Measurements from ENCODE around the gene MON1A.
"Not testable (repeated sequence)": the region's sequence is repeated elsewhere in the genome, so short reads cannot be mapped to it uniquely, and the experiment has no call there.

Gene MON1A

DNA sequence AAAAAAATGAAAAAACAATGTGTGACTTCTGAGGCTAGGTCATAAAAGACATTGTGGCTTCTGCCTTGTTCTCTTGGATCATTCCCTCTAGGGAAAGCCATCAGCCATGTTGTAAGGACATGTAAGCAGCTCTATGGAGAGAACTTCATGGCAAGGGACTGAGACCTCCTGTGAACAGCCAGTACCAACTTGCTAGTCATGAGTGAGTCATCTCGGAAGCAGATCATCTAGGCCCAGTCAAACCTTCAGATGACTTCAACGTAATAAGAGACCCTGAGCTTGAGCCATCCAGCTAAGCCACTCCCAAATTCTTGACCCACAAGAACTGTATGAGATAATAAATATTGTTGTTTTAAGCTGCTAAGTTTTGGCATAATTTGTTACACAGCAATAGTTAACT lies 4.9 kb downstream of the MON1A start:
- DNase-seq (ENCODE audit: low read depth in 3 of 3, low spot score in 1 of 3), result no peak

DNA sequence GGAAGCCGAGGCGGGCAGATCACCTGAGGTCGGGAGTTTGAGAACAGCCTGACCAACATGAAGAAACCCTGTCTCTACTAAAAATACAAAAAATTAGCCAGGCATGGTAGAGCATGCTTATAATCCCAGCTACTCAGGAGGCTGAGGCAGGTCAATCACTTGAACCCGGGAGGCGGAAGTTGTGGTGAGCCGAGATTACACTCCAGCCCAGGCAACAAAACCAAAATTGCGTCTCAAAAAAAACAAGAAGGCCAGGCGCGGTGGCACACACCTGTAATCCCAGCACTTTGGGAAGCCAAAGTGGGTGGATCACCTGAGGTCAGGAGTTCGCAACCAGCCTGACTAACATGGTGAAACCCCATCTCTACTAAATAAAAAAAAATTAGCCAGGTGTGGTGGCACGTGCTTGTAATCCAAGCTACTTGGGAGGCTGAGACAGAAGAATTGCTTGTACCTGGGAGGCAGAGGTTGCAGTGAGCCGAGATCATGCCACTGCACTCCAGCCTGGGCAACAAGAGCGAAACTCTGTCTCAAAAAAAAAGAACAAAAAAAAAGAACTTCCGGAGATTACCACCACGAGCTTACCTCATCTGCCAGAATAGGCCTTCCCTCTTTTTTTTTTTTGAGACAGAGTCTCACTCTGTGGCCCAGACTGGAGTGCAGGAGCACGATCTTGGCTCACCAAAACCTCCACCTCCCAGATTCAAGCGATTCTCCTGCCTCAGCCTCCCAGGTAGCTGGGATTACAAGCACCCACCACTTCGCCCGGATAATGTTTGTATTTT lies 11.6 kb downstream of the MON1A start:
- DNase-seq (ENCODE audit: low read depth in 3 of 3, low spot score in 1 of 3), result not testable (repeated sequence)

DNA sequence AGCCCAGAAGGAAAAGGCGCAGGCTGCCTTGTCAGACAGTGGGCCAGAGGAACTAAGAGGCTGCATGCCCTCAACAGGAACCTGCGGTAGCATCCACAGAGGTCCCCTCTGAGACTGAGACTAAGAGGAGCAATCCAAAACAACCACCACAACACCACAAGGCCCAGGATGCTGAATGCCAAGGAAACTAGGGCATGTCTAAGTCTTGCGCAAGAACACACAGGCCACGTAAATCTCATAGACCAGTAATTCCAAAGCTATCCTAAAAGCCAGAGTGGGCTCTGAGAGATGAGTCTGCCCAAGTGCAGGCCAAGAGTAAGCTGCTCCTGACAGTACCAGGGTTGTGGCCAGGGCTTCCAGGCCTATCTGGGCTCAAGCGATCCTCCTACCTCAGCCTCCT lies 12.9 kb downstream of the MON1A start:
- DNase-seq (ENCODE audit: low read depth in 3 of 3, low spot score in 1 of 3), result no peak

DNA sequence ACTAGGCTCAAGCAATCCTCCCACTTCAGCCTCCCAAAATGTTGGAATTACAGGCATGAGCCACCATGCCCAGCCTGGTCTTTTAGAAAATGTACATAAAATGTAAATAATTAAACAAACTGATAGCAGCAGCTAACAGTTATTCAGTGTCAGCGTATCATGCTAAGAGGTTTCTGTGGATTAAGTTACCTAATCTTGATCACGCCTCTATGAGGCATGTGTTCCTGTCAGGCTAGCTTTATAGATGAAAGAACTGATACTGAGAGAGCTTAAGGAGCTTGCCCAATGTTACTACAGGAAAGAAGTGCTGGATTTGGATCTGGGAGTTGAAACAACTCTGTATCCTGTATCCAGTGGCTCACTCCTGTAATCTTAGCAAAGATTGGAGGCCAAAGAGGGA lies 14.7 kb downstream of the MON1A start:
- DNase-seq (ENCODE audit: low read depth in 3 of 3, low spot score in 1 of 3), result no peak

DNA sequence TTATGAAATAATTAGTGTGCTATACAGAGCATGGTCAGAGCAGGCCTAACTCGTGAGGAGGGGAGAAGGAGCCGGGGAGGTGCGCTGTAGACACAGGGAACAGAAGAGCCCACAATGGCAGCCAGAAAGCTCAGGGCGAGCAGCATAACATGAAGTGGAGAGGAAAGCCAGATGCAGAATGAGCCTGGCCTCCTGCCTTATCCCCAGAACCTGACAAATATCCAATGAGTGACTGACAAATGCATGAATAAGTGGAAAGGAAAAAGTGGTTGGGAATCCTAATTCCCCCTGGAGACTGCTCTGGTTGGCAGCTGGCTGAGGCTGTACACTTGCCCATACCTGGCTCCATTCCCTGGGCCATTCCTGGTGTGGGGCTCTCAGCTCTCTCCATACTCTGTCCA lies 16.7 kb downstream of the MON1A start:
- DNase-seq (ENCODE audit: low read depth in 3 of 3, low spot score in 1 of 3), result no peak

DNA sequence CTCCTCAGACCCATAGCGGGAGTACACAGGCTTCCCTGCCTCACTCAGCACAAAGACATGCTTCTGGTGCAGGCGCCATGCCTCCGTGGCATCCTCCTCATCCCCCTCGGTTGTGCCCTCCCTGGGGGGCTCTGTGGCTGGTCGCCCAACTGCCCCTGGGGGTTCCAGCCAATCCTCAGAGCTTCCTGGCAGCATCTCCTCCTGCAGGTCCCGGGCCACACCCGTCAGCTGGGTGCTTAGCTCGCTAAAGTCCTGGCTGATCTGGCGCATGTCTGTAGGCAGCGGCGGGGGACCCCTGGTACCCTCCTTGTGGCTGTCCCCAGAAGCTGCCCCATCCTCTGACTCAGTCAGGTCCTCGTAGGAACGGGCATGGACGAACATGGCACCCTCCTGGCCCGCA lies 18.0 kb downstream of the MON1A start:
- no peak for DNase-seq (ENCODE audit: low read depth in 3 of 3, low spot score in 1 of 3)

DNA sequence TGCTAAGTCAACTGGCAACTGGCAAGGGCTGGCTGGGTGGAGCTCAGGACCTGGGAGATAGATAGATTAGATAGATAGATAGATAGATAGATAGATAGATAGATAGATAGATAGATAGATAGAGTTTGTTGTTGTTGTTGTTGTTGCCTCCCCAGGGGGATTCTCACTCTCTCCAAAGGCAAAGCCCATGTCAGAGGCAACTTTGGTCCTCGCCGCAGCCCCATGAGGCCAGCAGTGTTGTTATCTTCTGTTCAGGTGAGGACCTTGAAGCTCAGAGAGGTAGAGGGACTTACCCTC lies 18.5 kb downstream of the MON1A start:
- no peak for DNase-seq (ENCODE audit: low read depth in 3 of 3, low spot score in 1 of 3)

DNA sequence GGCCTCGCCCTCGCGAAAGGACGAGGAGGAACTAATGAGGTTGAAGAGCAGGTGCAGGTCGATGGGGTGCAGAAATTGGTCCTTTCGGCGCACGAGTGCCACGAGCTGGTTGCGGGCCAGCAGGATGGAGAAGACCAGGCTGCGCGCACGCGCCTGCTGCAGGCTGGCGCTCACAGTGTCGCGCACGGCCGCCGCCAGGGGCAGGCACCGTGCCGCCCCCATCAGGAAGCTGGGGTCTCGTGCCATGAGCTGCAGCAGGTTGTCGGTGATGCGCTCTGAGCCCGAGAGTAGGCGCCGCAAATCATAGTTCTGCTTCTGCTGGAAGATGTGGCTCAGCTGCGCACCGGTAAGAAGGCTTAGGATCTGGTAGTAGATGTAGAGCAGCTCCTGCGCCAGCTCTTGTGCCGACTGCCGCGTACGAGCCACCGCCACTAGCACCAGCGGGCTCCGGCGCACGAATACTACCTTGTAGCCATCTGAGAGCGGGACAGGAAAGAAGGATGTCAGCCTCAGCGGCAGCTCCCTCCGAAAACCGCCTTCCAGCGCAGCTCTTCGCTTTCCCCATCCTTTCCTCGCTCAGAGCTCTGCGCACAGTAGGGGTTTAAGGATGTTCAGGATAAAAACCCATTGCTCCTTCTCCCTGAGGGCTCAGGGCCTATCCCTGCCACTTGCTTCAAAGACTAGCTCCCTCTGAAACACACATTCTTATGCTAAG lies 19.0 kb downstream of the MON1A start:
- no peak for DNase-seq (ENCODE audit: low read depth in 3 of 3, low spot score in 1 of 3)

DNA sequence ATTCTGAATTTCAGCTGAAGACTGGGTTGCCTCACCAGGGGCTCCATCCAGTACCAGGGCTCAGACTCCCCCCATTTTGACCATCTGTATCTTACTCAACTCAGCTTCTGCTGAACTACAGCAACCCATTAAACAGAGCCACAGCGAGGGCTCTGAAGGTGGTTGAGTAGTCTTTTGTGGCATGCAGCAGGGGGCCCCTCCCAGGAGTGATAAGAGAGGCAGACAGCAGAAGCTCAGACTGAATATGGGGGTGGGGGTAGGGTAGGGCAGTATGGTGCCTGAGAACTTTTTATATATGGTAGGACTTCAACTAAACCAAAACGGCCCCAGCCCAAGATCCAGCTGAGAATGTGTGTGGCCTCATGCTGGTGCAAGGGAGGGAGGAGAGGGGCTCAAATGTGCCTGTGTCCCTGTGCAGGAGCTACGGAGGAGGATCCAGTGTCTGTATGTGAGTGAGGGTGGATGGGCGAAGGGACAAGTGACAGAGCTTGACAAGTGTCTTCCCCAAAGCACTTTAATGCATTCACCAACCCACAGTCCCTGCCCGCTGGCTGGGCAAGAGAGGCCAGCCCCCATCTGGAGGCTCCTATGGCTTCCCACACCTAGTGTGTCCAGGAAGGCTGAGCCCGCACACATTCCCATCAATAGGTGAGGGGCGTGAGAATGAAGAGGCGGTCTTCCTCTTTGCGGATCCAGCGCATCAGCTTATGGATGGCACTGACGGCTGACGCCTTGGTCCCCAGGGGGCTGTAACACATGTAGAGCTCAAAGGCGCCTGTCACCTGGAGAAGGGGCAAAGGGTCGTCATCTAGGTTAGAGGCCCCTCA lies 21.0 kb downstream of the MON1A start:
- no peak for DNase-seq (ENCODE audit: low read depth in 3 of 3, low spot score in 1 of 3)

DNA sequence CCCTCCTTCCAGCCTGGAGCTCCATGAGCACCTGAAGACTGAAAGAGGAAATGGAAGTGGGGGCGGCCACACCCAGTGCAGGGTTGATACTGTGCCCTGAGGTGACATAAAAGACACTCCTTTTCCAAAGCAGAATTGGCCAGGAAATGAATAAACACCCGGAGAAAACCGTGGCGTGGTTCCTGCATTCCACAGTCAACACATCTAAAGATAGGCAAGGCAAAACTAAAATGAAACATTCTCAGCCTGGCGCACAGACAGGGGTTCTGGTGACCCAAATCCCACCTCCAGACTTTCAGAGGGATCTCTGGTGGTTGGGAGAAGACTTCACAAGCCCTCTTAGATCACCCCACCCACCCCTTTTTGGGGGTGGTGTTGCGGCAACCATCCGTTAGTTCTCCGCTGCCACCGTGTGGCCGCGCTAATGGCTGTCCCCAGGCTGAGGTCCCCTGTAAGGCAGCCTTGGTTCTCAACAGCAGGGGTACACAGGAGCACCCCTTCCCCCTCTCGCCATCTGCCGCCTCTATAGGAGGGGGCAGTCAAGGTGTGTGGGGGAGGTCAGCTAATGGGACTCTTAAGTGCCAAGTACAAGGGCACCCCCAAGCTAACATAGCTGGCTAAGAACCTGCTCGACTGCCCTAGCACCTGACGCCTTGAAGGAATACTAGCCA lies 23.4 kb downstream of the MON1A start:
- DNase-seq (ENCODE audit: low read depth in 3 of 3, low spot score in 1 of 3), result peak in 1 of 3 donors; percentile 33

DNA sequence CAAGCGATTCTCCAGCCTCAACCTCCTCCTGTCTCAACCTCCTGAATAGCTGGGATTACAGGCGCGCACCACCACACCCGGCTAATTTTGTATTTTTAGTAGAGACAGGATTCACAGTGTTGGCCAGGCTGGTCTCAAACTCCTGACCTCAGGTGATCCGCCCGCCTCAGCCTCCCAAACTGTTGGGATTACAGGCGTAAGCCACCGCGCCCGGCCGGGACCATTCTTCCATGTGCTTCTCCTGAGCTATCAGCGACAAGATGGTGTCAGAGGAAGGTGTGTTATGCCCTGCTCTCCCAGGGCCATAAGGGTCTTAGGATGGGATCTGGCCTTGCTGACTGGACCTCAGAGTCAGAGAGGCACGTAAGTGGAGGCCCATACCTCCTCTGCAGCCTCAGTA lies 25.2 kb downstream of the MON1A start:
- not testable (repeated sequence) for DNase-seq (ENCODE audit: low read depth in 3 of 3, low spot score in 1 of 3)

DNA sequence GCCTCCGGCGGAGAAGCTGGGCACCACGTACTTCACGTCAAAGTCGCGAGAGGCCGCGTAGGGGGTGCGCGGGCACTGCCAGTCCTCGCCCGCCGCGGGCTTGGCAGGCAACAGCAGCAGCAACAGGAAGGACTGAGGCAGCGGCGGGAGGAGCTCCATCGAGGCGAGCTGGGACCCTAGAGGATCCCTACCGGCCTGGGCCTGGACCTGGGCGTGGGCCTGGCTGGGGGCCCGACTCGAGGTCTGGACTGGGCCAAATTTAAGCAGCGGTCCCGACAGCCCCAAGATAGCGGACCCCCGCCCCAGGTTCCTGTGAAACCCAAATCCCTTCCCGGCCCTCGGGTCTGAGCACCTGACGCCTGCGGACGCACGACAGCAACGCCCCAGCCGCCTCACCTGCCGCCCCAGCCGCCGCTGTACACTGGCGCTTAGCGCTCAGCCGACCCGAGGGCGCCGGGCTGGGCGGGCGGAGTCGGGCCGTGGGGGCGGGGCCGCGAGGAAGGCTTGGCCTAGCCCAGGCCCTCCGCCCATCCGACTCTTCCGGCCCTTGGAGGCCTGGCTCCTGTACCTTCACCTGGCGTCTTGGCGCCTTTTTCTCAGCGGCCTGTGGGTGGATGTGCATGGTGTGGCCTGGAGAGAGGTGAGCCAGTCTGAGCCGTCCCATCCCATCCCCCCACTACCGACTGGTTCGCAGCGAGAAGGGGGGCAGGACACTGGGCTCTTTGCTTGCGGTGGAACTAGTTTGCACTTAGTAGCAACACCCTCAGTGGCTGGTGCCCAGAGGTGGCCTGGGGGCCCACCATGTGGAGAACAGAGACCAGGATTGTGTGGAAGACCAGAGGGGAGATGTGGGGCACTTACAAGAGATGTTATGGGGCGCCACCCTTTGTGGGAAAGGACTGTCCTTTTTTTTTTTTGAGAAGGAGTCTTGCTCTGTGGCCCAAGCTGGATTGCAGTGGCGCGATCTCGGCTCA lies 25.9 kb downstream of the MON1A start, which contains the start of gene MST1R:
Gene MST1R, minus strand, starts transcription at position 423 of the 974 bp plus-strand sequence. Its CDS starts 264 bp downstream, at position 159.
- DNase-seq (ENCODE audit: low read depth in 3 of 3, low spot score in 1 of 3), result peak; percentile 35 to 74 (median 64)

DNA sequence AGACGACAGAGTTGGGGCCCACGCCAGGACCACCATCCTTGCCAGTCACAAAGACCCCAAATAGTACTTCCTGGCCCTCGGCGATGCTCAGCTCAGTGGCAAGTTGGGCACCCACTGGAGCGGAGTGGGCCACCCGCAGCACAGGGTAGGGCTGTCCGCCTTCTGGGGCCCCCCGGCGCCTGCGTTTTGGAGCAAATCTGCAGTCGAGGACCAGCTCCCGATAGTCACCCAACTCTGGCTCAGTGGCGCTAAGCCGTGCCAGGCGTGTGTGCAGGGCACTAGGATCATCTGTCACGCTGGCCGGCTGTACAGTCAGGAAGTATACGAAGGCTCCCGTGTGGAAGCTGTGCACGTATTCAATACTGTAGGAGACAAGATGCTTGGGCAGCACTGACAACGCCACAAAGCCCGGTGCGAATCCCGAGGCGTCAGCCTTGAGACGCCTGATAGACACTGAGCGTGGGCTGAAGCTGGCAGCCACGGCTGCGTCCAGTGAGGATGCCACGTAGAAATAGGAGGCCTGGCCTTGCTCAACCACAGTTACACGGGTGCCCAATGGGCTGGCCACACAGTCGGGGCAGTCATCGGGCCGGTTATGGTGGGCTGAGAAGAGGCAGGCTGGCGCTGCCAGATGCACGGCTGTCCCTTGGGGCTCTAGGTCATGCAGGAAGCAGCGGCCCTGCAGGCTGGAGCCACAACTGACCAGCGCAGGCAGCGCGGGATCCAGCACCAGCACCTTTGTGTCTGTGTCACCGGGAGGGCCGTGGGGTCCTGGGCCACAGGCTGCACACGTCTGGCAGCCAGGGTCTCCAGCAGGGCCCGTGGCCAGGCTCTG lies 26.9 kb downstream of the MON1A start:
- no peak for DNase-seq (ENCODE audit: low read depth in 3 of 3, low spot score in 1 of 3)

DNA sequence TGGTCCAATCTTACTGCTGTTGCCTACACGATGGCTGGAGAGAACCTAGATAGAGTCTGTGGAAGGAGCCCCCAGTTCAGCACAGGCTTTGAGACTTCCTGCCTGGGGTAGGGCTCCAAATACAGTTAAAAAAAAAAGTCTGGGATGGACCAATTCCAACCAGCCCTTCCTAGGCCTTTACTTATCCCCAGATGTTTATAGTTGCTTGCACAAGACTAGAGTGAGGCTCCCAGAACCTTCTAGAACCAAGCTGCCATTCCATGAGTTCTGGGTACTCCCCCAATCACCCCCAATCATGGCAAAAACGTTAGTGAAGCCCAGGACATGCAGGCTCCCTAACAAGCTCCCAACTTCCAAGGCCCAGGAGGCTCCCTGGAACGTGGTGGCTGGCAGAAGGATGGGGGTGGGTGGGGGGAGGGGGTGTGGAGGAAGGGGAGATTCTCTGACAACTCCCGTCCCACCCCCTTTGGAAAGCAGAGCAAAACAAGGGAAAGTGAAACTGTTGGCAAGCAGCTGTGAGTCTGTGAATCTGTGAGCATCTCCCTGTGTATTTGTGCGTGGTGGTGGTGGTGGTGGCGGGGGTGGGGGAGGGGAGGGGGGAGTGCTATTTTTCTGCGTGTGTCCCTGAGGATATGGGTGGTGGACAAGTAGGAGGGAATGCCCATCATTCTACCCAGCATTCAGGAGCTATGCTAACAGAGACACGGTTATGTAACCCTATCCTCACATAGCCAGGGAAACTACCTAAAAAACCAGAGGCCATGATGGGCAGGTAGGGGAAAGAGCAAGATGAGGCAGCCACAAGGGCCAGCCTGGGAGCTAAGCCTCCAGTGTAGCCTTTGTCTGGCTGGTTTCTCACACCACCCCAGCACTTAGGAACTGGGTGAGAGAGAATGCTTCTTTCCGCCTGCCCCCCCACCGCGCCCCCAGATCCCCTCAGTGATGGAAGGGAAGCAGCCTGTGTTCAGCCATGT lies 28.0 kb downstream of the MON1A start:
- DNase-seq (ENCODE audit: low read depth in 3 of 3, low spot score in 1 of 3), result no peak

DNA sequence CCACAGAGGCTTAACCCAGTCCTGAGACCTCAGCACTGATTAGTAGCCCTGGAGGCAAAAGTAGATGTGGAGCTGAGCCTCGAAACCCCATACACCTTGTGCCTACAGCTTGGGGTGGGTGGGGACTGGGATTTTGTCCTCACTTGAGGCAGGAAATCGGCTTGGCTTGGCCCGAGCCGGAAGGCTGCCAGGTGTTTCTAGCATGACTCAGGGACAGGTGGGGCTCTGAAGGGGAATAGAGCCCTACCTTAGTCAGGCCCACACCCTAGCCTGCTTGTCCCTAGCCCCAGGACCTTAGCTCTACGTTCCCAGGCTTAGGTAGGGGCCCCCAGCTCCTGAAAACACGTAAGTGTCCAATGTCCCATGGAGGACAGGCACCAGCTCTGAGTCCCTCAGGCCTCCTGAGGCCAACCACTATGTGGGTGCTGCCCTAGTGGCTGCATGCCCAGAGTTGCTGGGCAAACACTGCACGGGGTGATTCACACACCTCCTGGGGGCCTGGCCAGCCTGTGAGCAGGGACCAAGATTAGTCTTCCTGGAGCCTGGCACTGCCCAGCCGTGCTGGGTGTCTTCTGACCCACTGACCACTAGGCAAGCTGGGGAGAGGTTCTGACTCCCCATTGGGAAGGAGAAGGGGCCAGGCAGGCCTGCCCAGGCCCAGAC lies 29.0 kb downstream of the MON1A start:
- no peak for DNase-seq (ENCODE audit: low read depth in 3 of 3, low spot score in 1 of 3)

DNA sequence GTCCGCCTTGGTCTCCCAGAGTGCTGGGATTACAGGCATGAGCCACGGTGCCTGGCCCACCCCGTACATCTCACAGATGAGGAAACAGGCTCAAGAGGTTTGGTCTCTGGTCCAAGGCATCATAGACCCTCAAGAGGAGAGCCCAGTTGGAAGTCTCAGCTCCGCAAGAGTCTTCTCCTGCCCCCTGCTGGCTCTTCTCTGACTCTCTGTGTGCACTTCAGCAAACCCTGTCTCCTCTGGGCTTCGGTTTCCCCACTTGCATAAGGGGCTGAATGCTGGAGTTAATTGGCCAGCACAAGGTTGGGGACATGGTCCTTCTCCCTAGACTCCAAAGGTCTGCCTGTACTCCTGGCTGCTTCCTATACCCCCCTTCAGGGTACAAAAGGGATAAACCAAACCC lies 29.8 kb downstream of the MON1A start:
- DNase-seq (ENCODE audit: low read depth in 3 of 3, low spot score in 1 of 3), result no peak

DNA sequence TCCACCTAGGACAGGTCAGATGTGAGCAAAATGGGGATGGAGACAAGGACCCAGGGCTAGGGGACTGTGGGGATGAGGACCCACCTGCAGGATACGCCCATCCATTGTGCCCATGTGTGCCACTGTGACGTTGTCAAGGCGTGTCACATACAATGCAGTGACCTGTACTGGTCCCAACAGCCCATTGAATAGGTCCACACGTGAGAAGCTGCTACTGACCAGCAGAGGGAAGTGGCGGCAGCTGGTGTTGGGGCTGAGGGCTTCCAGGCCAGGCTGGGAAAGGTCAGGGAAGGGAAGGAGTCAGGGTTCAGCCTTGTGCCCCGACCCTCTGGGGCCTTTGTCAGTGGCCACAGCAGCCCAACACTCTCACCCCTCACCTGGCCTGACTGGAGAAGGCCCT lies 30.6 kb downstream of the MON1A start:
- DNase-seq (ENCODE audit: low read depth in 3 of 3, low spot score in 1 of 3), result no peak

DNA sequence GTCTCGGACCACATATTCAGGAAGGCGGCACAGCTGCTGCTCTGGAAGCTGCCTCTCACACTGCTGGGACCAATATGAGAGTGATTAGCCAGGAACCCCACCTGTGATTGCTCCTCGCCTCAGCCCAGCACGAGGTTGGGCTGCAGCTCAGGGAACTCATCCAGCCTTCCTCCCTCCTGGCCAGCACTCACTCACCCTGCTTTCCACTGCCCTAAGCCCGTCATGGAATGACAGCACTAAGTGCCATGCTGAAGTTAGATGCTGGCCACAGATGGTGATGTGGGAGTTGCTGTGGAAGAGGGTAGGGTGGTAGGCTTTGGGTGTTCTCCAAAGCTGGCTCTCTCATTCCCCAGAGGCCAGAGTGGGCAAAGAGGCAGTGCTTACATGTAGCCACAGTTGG lies 33.3 kb downstream of the MON1A start:
- no peak for DNase-seq (ENCODE audit: low read depth in 3 of 3, low spot score in 1 of 3)

Data from stimulated activated CD4-positive, alpha-beta T cell treated with anti-CD3 and anti-CD28 coated beads, TNF-alpha, amount 100 ng/mL, for 1 hour (primary cell).